GM12878 (cell line): ENCODE measurements around the gene OPRL1. TPM values are rescaled to one million over a fixed set of nuclear protein-coding genes. Genes with fewer than 3 reads are reported as not detected.
A peak's percentile ranks its signal among the peaks of the same experiment; 100 is the strongest.

Source experiments
- ASH2L ChIP-seq: fragments of 300-600, 200-600 bp; sonication (generic); IDR thresholded peaks from 2 replicates; pipeline ENCODE4 v1.6.1; 2017; ENCODE audit warnings: low read depth, mild to moderate bottlenecking, borderline replicate concordance
- BCL11A ChIP-seq: IDR thresholded peaks from 2 replicates; pipeline ENCODE4 v1.6.1; 2011; ENCODE audit warnings: low read depth, low read length
- CEBPB ChIP-seq, 2 experiments: fragments of 150-350 bp in 1 of 2; IDR thresholded peaks; 2 replicates each; pipeline ENCODE4 v1.6.1; 2012 to 2014; ENCODE audit warnings: low read depth in 2 of 2, low read length in 2 of 2, borderline replicate concordance in 1 of 2, inconsistent platforms in 1 of 2
- CHD1 ChIP-seq: IDR thresholded peaks from 2 replicates; pipeline ENCODE4 v1.6.1; 2012; ENCODE audit warnings: low read depth, low read length, improper control_type of control experiment
- ESRRA ChIP-seq: IDR thresholded peaks from 2 replicates; pipeline ENCODE4 v1.6.1; 2012; ENCODE audit warnings: mild to moderate bottlenecking, low read length, improper control_type of control experiment
- IKZF2 ChIP-seq, 2 experiments: fragments of 450-650 bp; IDR thresholded peaks; 2 replicates each; pipeline ENCODE4 v1.6.1; 2017; ENCODE audit warnings: mild to moderate bottlenecking in 2 of 2, moderate library complexity in 2 of 2
- MEF2B ChIP-seq: fragments of 450-650 bp; IDR thresholded peaks from 2 replicates; pipeline ENCODE4 v1.6.1; 2018; ENCODE audit warnings: mild to moderate bottlenecking, moderate library complexity; ENCODE audit not compliant: partially characterized antibody, poor library complexity, severe bottlenecking
- MYB ChIP-seq: fragments of 150-350 bp; IDR thresholded peaks from 2 replicates; pipeline ENCODE4 v1.6.1; 2014; ENCODE audit warnings: mild to moderate bottlenecking, low read depth, low read length, borderline replicate concordance
- NFIC ChIP-seq: IDR thresholded peaks from 2 replicates; pipeline ENCODE4 v1.6.1; 2012; ENCODE audit warnings: low read depth, mild to moderate bottlenecking, inconsistent platforms, low read length, moderate library complexity
- PML ChIP-seq: IDR thresholded peaks from 2 replicates; pipeline ENCODE4 v1.6.1; 2012; ENCODE audit warnings: low read length, inconsistent platforms
- POLR2AphosphoS5 ChIP-seq: IDR thresholded peaks from 2 replicates; pipeline ENCODE4 v1.6.1; 2011; ENCODE audit warnings: mild to moderate bottlenecking, low read length, inconsistent platforms
- RBBP5 ChIP-seq: fragments of 200-600 bp; sonication (generic); conservative IDR thresholded peaks from 2 replicates; pipeline ENCODE4 v1.6.1; 2016
- RCOR1 ChIP-seq: conservative IDR thresholded peaks from 2 replicates; pipeline ENCODE4 v1.6.1; 2012; ENCODE audit warnings: low read depth, low read length, improper control_type of control experiment
- SIX5 ChIP-seq: IDR thresholded peaks from 2 replicates; pipeline ENCODE4 v1.6.1; 2011; ENCODE audit warnings: mild to moderate bottlenecking, low read depth, low read length, moderate library complexity; ENCODE audit not compliant: severe bottlenecking
- SMAD1 ChIP-seq: fragments of 450-650 bp; IDR thresholded peaks from 2 replicates; pipeline ENCODE4 v1.6.1; 2018; ENCODE audit warnings: mild to moderate bottlenecking, low read depth; ENCODE audit not compliant: partially characterized antibody
- SMC3 ChIP-seq: IDR thresholded peaks from 2 replicates; pipeline ENCODE4 v1.6.1; 2011; ENCODE audit warnings: low read length, improper control_type of control experiment, borderline replicate concordance
- polyA plus RNA-seq, 11 experiments: library from polyadenylated mRNA; depleted of rRNA in 4 of 11; unstranded in 6 of 11; stranded (reverse) in 5 of 11; fragments of >200 nt; fragmentation: Nextera tagmentation in 4 of 11; fragmentation: Illumina TruSeq in 1 of 11; extraction: Ambion mirVana in 4 of 11; extraction: Trizol in 1 of 11; gene quantifications; 1 replicate in 1 of 11; 2 replicates in 10 of 11; pipeline versions ENCODE4 v1.2.1 to v1.2.3, GENCODE V29; 2011 to 2016; ENCODE audit warnings: inconsistent platforms in 2 of 11, missing spikeins in 2 of 11, low read depth in 1 of 11
- total RNA-seq, 4 experiments: library from RNA; depleted of rRNA in 3 of 4; stranded (reverse); fragments of >200 nt in 3 of 4; fragmentation: Illumina TruSeq in 1 of 4; extraction: Trizol in 1 of 4; gene quantifications; 2 replicates each; pipeline versions ENCODE4 v1.2.1 to v1.2.3, GENCODE V29; 2013 to 2021
- TF ChIP-seq, protein P1 (sequence below): IDR thresholded peaks from 2 replicates; pipeline ENCODE4 v1.6.1; 2012; ENCODE audit warnings: low read depth, low read length, improper control_type of control experiment
- TF ChIP-seq, protein P2 (sequence below), 3 experiments: IDR thresholded peaks in 2 of 3; conservative IDR thresholded peaks in 1 of 3; 2 replicates each; pipeline ENCODE4 v1.5.1; 2011; ENCODE audit warnings: low read depth in 3 of 3, low read length in 3 of 3, mild to moderate bottlenecking in 3 of 3, control low read depth in 2 of 3, moderate library complexity in 2 of 3, inconsistent platforms in 1 of 3, mixed read lengths in 1 of 3; ENCODE audit not compliant: control insufficient read depth in 2 of 3, insufficient read depth in 1 of 3; ENCODE audit errors: extremely low read depth in 1 of 3
- TF ChIP-seq, protein P3 (sequence below): fragments of 450-650 bp; IDR thresholded peaks from 2 replicates; pipeline ENCODE4 v1.6.1; 2017; ENCODE audit warnings: mild to moderate bottlenecking, moderate library complexity
- TF ChIP-seq, protein P4 (sequence below): IDR thresholded peaks from 2 replicates; pipeline ENCODE4 v1.6.1; 2011; ENCODE audit warnings: borderline replicate concordance, low read depth, mild to moderate bottlenecking, moderate library complexity, mixed read lengths, low read length; ENCODE audit not compliant: insufficient read depth; ENCODE audit errors: extremely low read length
- TF ChIP-seq, protein P5 (sequence below): IDR thresholded peaks from 2 replicates; pipeline ENCODE4 v1.6.1; 2011; ENCODE audit warnings: low read depth, low read length, improper control_type of control experiment, borderline replicate concordance

Gene OPRL1
- total and polyA plus RNA-seq, 10 of the 15 experiments (the other 5 are each of a cell fraction or from before 2014, with no cell fraction given) = 0.04 to 0.41 (median 0.24) TPM; not detected in 1

DNA sequence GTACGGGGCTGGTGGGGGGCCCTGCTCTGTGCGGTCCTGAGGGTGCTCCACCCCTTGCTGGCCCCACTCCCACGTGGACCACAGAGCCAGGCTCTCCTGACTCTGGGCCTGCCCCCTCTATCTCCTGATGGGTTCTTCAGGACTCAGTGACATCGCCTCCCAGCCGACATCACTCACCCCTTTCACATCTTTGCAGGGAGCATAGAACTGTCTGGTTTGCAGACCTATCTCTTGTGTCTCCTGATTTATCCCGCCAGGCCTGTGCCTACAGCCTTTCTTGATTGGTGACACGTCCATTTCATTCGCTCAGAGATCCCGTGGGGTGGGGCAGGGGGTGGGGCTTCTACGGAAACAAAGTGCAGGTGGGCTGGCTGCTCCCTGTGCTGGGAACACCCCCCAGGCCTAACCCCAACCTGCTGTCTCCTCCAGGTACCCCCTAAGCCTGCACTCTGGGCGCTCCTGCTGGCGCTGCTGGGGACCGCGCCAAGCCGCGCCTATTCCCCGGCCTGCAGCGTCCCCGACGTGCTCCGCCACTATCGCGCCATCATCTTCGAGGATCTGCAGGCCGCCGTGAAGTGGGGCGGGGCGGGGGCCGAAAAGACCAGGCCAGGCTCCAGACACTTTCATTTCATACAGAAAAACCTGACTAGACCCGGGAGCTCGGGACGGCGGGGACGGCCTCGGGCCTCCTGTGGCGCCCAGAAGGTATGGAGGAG, 42.2 kb upstream of the OPRL1 start (continued):
- TF ChIP-seq, protein P1, sequence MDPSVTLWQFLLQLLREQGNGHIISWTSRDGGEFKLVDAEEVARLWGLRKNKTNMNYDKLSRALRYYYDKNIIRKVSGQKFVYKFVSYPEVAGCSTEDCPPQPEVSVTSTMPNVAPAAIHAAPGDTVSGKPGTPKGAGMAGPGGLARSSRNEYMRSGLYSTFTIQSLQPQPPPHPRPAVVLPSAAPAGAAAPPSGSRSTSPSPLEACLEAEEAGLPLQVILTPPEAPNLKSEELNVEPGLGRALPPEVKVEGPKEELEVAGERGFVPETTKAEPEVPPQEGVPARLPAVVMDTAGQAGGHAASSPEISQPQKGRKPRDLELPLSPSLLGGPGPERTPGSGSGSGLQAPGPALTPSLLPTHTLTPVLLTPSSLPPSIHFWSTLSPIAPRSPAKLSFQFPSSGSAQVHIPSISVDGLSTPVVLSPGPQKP = no peak
- TF ChIP-seq RBBP5 (no peak), ESRRA (no peak), CHD1 (no peak; the same call in 1 of the 2 replicates), POLR2AphosphoS5 (peak; percentile 41; the same call in 1 of the 2 replicates), PML (no peak), RCOR1 (no peak), BCL11A (no peak), SIX5 (no peak), NFIC (no peak), MEF2B (no peak), IKZF2 (IDR thresholded peaks at IDR 0.05) (0 out of 4 replicates have a peak, but pooled peaks of 1 of the 2 experiments have one; percentile 4), MYB (no peak), CEBPB (IDR thresholded peaks at IDR 0.05; ENCODE audit: borderline replicate concordance in 1 of 2, low read depth in 2 of 2, low read length in 2 of 2) (no peak), SMC3 (no peak), SMAD1 (peak; percentile 63), ASH2L (no peak)
- TF ChIP-seq, protein P2, sequence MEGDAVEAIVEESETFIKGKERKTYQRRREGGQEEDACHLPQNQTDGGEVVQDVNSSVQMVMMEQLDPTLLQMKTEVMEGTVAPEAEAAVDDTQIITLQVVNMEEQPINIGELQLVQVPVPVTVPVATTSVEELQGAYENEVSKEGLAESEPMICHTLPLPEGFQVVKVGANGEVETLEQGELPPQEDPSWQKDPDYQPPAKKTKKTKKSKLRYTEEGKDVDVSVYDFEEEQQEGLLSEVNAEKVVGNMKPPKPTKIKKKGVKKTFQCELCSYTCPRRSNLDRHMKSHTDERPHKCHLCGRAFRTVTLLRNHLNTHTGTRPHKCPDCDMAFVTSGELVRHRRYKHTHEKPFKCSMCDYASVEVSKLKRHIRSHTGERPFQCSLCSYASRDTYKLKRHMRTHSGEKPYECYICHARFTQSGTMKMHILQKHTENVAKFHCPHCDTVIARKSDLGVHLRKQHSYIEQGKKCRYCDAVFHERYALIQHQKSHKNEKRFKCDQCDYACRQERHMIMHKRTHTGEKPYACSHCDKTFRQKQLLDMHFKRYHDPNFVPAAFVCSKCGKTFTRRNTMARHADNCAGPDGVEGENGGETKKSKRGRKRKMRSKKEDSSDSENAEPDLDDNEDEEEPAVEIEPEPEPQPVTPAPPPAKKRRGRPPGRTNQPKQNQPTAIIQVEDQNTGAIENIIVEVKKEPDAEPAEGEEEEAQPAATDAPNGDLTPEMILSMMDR (IDR thresholded peaks at IDR 0.05 in 2 of 3, conservative IDR thresholded peaks at IDR 0.05 in 1 of 3; ENCODE audit: control insufficient read depth in 2 of 3, extremely low read depth in 1 of 3, insufficient read depth in 1 of 3, low read depth in 3 of 3, low read length in 3 of 3) = 0 out of 6 replicates have a peak, but pooled peaks of 1 of the 3 experiments have one; percentile 7
- TF ChIP-seq, protein P3, sequence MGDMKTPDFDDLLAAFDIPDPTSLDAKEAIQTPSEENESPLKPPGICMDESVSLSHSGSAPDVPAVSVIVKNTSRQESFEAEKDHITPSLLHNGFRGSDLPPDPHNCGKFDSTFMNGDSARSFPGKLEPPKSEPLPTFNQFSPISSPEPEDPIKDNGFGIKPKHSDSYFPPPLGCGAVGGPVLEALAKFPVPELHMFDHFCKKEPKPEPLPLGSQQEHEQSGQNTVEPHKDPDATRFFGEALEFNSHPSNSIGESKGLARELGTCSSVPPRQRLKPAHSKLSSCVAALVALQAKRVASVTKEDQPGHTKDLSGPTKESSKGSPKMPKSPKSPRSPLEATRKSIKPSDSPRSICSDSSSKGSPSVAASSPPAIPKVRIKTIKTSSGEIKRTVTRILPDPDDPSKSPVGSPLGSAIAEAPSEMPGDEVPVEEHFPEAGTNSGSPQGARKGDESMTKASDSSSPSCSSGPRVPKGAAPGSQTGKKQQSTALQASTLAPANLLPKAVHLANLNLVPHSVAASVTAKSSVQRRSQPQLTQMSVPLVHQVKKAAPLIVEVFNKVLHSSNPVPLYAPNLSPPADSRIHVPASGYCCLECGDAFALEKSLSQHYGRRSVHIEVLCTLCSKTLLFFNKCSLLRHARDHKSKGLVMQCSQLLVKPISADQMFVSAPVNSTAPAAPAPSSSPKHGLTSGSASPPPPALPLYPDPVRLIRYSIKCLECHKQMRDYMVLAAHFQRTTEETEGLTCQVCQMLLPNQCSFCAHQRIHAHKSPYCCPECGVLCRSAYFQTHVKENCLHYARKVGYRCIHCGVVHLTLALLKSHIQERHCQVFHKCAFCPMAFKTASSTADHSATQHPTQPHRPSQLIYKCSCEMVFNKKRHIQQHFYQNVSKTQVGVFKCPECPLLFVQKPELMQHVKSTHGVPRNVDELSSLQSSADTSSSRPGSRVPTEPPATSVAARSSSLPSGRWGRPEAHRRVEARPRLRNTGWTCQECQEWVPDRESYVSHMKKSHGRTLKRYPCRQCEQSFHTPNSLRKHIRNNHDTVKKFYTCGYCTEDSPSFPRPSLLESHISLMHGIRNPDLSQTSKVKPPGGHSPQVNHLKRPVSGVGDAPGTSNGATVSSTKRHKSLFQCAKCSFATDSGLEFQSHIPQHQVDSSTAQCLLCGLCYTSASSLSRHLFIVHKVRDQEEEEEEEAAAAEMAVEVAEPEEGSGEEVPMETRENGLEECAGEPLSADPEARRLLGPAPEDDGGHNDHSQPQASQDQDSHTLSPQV = no peak
- TF ChIP-seq, protein P4, sequence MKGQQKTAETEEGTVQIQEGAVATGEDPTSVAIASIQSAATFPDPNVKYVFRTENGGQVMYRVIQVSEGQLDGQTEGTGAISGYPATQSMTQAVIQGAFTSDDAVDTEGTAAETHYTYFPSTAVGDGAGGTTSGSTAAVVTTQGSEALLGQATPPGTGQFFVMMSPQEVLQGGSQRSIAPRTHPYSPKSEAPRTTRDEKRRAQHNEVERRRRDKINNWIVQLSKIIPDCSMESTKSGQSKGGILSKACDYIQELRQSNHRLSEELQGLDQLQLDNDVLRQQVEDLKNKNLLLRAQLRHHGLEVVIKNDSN = no peak
- TF ChIP-seq, protein P5, sequence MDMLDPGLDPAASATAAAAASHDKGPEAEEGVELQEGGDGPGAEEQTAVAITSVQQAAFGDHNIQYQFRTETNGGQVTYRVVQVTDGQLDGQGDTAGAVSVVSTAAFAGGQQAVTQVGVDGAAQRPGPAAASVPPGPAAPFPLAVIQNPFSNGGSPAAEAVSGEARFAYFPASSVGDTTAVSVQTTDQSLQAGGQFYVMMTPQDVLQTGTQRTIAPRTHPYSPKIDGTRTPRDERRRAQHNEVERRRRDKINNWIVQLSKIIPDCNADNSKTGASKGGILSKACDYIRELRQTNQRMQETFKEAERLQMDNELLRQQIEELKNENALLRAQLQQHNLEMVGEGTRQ = no peak
